K562 (cell line): Measurements from ENCODE around the gene RNLS.

Source experiments
- ATF3 ChIP-seq, 2 experiments: fragments of 450-650 bp in 1 of 2; sonication (generic) in 1 of 2; formaldehyde crosslinking in 1 of 2; IDR thresholded peaks in 1 of 2; conservative IDR thresholded peaks in 1 of 2; 2 replicates each; pipeline versions ENCODE4 v1.6.1 to v1.8.1; 2016 to 2023; ENCODE audit warnings: mild to moderate bottlenecking in 2 of 2, moderate library complexity in 2 of 2, inconsistent platforms in 1 of 2, missing genetic modification reagents in 1 of 2
- CREB1 ChIP-seq, 2 experiments: sonication (generic) in 1 of 2; formaldehyde crosslinking in 1 of 2; IDR thresholded peaks; 2 replicates each; pipeline versions ENCODE4 v1.6.1 to v1.8.0; 2012 to 2022; ENCODE audit warnings: inconsistent platforms in 1 of 2, mild to moderate bottlenecking in 1 of 2, missing genetic modification reagents in 1 of 2, moderate library complexity in 1 of 2
- CTCF ChIP-seq, 3 experiments: IDR thresholded peaks in 2 of 3; conservative IDR thresholded peaks in 1 of 3; 2 replicates each; pipeline ENCODE4 v1.5.1; 2011 to 2012; ENCODE audit warnings: low read length in 3 of 3, mild to moderate bottlenecking in 3 of 3, control low read depth in 2 of 3, improper control_type of control experiment in 1 of 3, inconsistent platforms in 1 of 3, low read depth in 1 of 3, mixed read lengths in 1 of 3, moderate library complexity in 1 of 3; ENCODE audit not compliant: insufficient read depth in 2 of 3
- FOXK2 ChIP-seq, 2 experiments: fragments of 450-650 bp; IDR thresholded peaks in 1 of 2; conservative IDR thresholded peaks in 1 of 2; 2 replicates each; pipeline ENCODE4 v1.6.1; 2016; ENCODE audit warnings: low read depth in 2 of 2, mild to moderate bottlenecking in 1 of 2
- KAT8 ChIP-seq: fragments of 450-650 bp; IDR thresholded peaks from 2 replicates; pipeline ENCODE4 v1.6.1; 2016; ENCODE audit warnings: low read depth, mild to moderate bottlenecking
- MAFK ChIP-seq: IDR thresholded peaks from 2 replicates; pipeline ENCODE4 v1.6.1; 2011; ENCODE audit warnings: low read length, improper control_type of control experiment
- MAZ ChIP-seq, 2 experiments: fragments of 450-650 bp in 1 of 2; sonication (generic) in 1 of 2; formaldehyde crosslinking; IDR thresholded peaks in 1 of 2; conservative IDR thresholded peaks in 1 of 2; 2 replicates each; pipeline versions ENCODE4 v1.4.0 to v1.5.0; 2020; ENCODE audit warnings: mild to moderate bottlenecking in 1 of 2, missing genetic modification reagents in 1 of 2
- POLR2A ChIP-seq: fragments of 450-650 bp; conservative IDR thresholded peaks from 2 replicates; pipeline ENCODE4 v1.6.1; 2016
- POLR2AphosphoS5 ChIP-seq: IDR thresholded peaks from 2 replicates; pipeline ENCODE4 v1.6.1; 2011; ENCODE audit warnings: mild to moderate bottlenecking, low read depth, low read length, moderate library complexity; ENCODE audit not compliant: control insufficient read depth, insufficient read depth
- TBL1XR1 ChIP-seq, 2 experiments: IDR thresholded peaks; 2 replicates each; pipeline ENCODE4 v1.6.1; 2012; ENCODE audit warnings: improper control_type of control experiment in 2 of 2, low read length in 2 of 2, mild to moderate bottlenecking in 1 of 2
- ZBTB49 ChIP-seq: sonication (generic); formaldehyde crosslinking; IDR thresholded peaks from 2 replicates; pipeline ENCODE4 v1.8.0; 2022; ENCODE audit warnings: missing genetic modification reagents, mild to moderate bottlenecking, borderline replicate concordance
- ZNF639 ChIP-seq, 2 experiments: fragments of 200-800 bp in 1 of 2; sonication (Bioruptor generic) in 1 of 2; sonication (generic) in 1 of 2; formaldehyde crosslinking in 1 of 2; IDR thresholded peaks in 1 of 2; conservative IDR thresholded peaks in 1 of 2; 2 replicates each; pipeline versions ENCODE4 v1.5.0 to v1.6.1; 2016 to 2020; ENCODE audit warnings: missing compliant biosample characterization in 1 of 2, missing genetic modification characterization in 1 of 2, missing genetic modification reagents in 1 of 2

- TF ChIP-seq POLR2A = no peak
- TF ChIP-seq MAZ (CRISPR knock-in tag; conservative IDR thresholded peaks at IDR 0.05 in 1 of 2, IDR thresholded peaks at IDR 0.05 in 1 of 2) = no peak
- TF ChIP-seq CREB1 (IDR thresholded peaks at IDR 0.05) = no peak
- no peak for TF ChIP-seq CREB1 (CRISPR knock-in tag; IDR thresholded peaks at IDR 0.05)
- no peak for TF ChIP-seq CTCF (IDR thresholded peaks at IDR 0.05 in 2 of 3, conservative IDR thresholded peaks at IDR 0.05 in 1 of 3; ENCODE audit: insufficient read depth in 2 of 3, low read depth in 1 of 3, low read length in 3 of 3)
- no peak for TF ChIP-seq KAT8
- TF ChIP-seq ZBTB49 (CRISPR knock-in tag) = no peak
- no peak for TF ChIP-seq POLR2AphosphoS5
- no peak for TF ChIP-seq ZNF639 (CRISPR knock-in tag; conservative IDR thresholded peaks at IDR 0.05 in 1 of 2, IDR thresholded peaks at IDR 0.05 in 1 of 2)
- TF ChIP-seq FOXK2 (conservative IDR thresholded peaks at IDR 0.05 in 1 of 2, IDR thresholded peaks at IDR 0.05 in 1 of 2; ENCODE audit: low read depth in 2 of 2) = no peak
- no peak for TF ChIP-seq TBL1XR1 (IDR thresholded peaks at IDR 0.05; ENCODE audit: low read length in 2 of 2)
- no peak for TF ChIP-seq MAFK
- no peak for TF ChIP-seq ATF3 (IDR thresholded peaks at IDR 0.05)
- TF ChIP-seq ATF3 (CRISPR knock-in tag; conservative IDR thresholded peaks at IDR 0.05) = no peak
Observed at GRCh38 chr10:88347022-88347421, 236.1 kb downstream of the RNLS start.
